Measurements from ENCODE around the gene JMJD7. TPM values are rescaled to one million over a fixed set of nuclear protein-coding genes. Genes with fewer than 3 reads are reported as not detected.

The JMJD7 gene
- total RNA-seq, 1 experiment from 2014 or later, result 10.9 TPM

- ChIA-PET CTCF (no interaction called here), POLR2A (no interaction called here)
- TF ChIP-seq, protein P1, sequence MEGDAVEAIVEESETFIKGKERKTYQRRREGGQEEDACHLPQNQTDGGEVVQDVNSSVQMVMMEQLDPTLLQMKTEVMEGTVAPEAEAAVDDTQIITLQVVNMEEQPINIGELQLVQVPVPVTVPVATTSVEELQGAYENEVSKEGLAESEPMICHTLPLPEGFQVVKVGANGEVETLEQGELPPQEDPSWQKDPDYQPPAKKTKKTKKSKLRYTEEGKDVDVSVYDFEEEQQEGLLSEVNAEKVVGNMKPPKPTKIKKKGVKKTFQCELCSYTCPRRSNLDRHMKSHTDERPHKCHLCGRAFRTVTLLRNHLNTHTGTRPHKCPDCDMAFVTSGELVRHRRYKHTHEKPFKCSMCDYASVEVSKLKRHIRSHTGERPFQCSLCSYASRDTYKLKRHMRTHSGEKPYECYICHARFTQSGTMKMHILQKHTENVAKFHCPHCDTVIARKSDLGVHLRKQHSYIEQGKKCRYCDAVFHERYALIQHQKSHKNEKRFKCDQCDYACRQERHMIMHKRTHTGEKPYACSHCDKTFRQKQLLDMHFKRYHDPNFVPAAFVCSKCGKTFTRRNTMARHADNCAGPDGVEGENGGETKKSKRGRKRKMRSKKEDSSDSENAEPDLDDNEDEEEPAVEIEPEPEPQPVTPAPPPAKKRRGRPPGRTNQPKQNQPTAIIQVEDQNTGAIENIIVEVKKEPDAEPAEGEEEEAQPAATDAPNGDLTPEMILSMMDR (IDR thresholded peaks at IDR 0.05; ENCODE audit: insufficient read depth in 1 of 2, low read depth in 1 of 2, low read length in 1 of 2, severe bottlenecking in 1 of 2, unreplicated experiment in 1 of 2), result no peak
- no peak overlapping the region for H3K4me3 ChIP-seq (ENCODE audit: low read depth, low read length)
- H3K4me1 ChIP-seq, result no peaks in the 10 kb centered on the region
- no peaks in the 10 kb centered on the region for H3K9me3 ChIP-seq
- Mint-ChIP-seq H3K4me3 (ENCODE audit: unreplicated experiment) (no peak overlapping the region), H3K4me1 (ENCODE audit: low read depth, unreplicated experiment) (peaks cover 12% of the 10 kb centered on the region), H3K36me3 (ENCODE audit: insufficient read depth, unreplicated experiment) (peaks cover 20% of the 10 kb centered on the region), H3K27me3 (ENCODE audit: insufficient read depth, unreplicated experiment) (no peaks in the 10 kb centered on the region), H3K9me3 (ENCODE audit: unreplicated experiment) (no peaks in the 10 kb centered on the region), H3K27ac (ENCODE audit: unreplicated experiment) (no peak overlapping the region)
- DNase-seq, result no peak
- H3K27me3 ChIP-seq (replicated peaks; ENCODE audit: control insufficient read depth, insufficient read depth, low read length), result no peaks in the 10 kb centered on the region
- BruUV-seq (replicated peaks), result no TSS peak
- no peaks in the 10 kb centered on the region; the same call in 1 of the 2 replicates for H3K36me3 ChIP-seq (ENCODE audit: control insufficient read depth, insufficient read depth, low read length)
- intact Hi-C loops (cut with micrococcal nuclease; ENCODE audit: unreplicated experiment), result loop anchor here (5.0 kb wide), 1 partner anchor 77 kb away; no protein-coding TSS in a partner anchor
Measured at GRCh38 chr15:41825145-41825544, 2.7 kb upstream of the JMJD7 start.

DNA sequence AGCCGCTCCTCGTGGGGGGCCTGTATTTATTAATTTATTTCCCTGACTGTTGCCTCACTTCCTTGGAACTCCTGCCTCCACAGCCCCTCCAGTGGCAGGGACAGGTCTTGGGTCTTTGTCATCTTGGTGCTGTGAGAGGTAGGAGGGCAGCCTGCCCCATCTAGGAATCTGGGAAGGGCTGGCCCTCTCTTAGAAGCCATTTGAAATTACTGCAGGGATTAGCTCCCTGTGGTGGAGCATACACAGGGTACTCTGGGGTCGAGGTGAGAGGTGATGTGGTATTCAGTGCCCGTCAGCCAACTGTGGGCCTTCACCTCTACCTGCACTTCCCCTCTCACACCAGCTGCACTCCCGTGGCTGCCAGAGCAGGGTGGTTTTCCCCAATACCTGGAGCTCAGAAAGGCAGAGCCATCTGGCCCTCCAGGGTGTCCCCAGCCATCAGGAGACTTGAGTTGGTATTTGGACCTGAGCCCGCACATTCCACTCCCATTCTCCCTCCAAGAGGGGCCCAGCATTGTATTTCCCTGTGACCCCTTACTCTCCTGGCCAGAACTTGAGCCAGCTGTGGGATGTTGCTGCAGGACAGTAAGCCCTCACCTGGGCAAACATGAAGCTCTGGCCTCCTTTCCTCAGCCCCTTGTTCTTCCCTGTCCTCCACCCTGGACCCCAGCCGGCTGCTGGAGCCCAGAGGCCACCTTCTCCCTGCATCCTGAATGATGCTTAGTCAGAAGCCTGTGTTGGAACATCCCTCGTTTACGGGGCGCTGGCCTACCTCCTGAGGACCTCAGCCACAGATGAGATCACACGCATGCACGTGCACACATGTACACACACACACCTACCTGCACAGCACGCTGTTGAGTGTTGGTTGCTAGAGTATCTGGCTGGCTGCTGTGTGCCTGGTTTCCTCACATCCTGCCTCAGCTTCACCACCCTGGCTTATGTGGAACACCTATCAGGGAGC lies 2.0 kb upstream of the JMJD7 start:
- BruUV-seq (replicated peaks), result no TSS peak
- ChIA-PET CTCF (no interaction called here), POLR2A (no interaction called here)
- Histone ChIP-seq H3K27me3 (replicated peaks; ENCODE audit: control insufficient read depth, insufficient read depth, low read length) (no peaks in the 10 kb centered on the region), H3K4me3 (ENCODE audit: low read depth, low read length) (no peak overlapping the region), H3K4me1 (no peaks in the 10 kb centered on the region), H3K36me3 (ENCODE audit: control insufficient read depth, insufficient read depth, low read length) (no peaks in the 10 kb centered on the region; the same call in 1 of the 2 replicates), H3K9me3 (no peaks in the 10 kb centered on the region)
- H3K27ac Mint-ChIP-seq (ENCODE audit: unreplicated experiment), result no peak overlapping the region
- H3K4me1 Mint-ChIP-seq (ENCODE audit: low read depth, unreplicated experiment), result peaks cover 12% of the 10 kb centered on the region
- no peaks in the 10 kb centered on the region for H3K27me3 Mint-ChIP-seq (ENCODE audit: insufficient read depth, unreplicated experiment)
- TF ChIP-seq, protein P1 (IDR thresholded peaks at IDR 0.05; ENCODE audit: insufficient read depth in 1 of 2, low read depth in 1 of 2, low read length in 1 of 2, severe bottlenecking in 1 of 2, unreplicated experiment in 1 of 2), result no peak
- peak overlapping the region; percentile 91 for H3K4me3 Mint-ChIP-seq (ENCODE audit: unreplicated experiment)
- DNase-seq, result no peak
- H3K9me3 Mint-ChIP-seq (ENCODE audit: unreplicated experiment), result no peaks in the 10 kb centered on the region
- intact Hi-C loops (cut with micrococcal nuclease; ENCODE audit: unreplicated experiment), result loop anchor here (5.0 kb wide), 1 partner anchor 76 kb away; no protein-coding TSS in a partner anchor
- H3K36me3 Mint-ChIP-seq (ENCODE audit: insufficient read depth, unreplicated experiment), result peaks cover 18% of the 10 kb centered on the region

- DNase-seq, result peak in 1 of 2 experiments; percentile 30
- intact Hi-C loops (cut with micrococcal nuclease; ENCODE audit: unreplicated experiment), result loop anchor here (5.0 kb wide), 1 partner anchor 75 kb away; no protein-coding TSS in a partner anchor
Measured at GRCh38 chr15:41827290-41827879, 507 bp upstream of the JMJD7 start.

More at GRCh38 chr15:41827290-41827879, 507 bp upstream of the JMJD7 start:
- Histone ChIP-seq H3K4me3 (ENCODE audit: low read depth, low read length) (peak overlapping the region; percentile 86), H3K4me1 (no peaks in the 10 kb centered on the region), H3K36me3 (ENCODE audit: control insufficient read depth, insufficient read depth, low read length) (no peaks in the 10 kb centered on the region), H3K9me3 (no peaks in the 10 kb centered on the region), H3K27me3 (replicated peaks; ENCODE audit: control insufficient read depth, insufficient read depth, low read length) (no peaks in the 10 kb centered on the region)
- H3K9me3 Mint-ChIP-seq (ENCODE audit: unreplicated experiment), result no peaks in the 10 kb centered on the region
- ChIA-PET POLR2A (no interaction called here), CTCF (interaction anchor here (0.7 to 1.2 kb wide), 3 partner anchors 53 to 361 kb away, joined by 3 read pairs; partner anchors contain the start of gene MAPKBP1)
- no peaks in the 10 kb centered on the region for H3K27me3 Mint-ChIP-seq (ENCODE audit: insufficient read depth, unreplicated experiment)
- peak overlapping the region; percentile 89 for H3K27ac Mint-ChIP-seq (ENCODE audit: unreplicated experiment)
- H3K36me3 Mint-ChIP-seq (ENCODE audit: insufficient read depth, unreplicated experiment), result peaks cover 17% of the 10 kb centered on the region
- peaks cover 12% of the 10 kb centered on the region for H3K4me1 Mint-ChIP-seq (ENCODE audit: low read depth, unreplicated experiment)
- BruUV-seq (replicated peaks), result no TSS peak
- TF ChIP-seq, protein P1 (IDR thresholded peaks at IDR 0.05; ENCODE audit: insufficient read depth in 1 of 2, low read depth in 1 of 2, low read length in 1 of 2, severe bottlenecking in 1 of 2, unreplicated experiment in 1 of 2), result no peak
- peak overlapping the region; percentile 91 for H3K4me3 Mint-ChIP-seq (ENCODE audit: unreplicated experiment)
